ENCODE data around the gene FNBP1.
"Not testable (repeated sequence)": the region's sequence is repeated elsewhere in the genome, so short reads cannot be mapped to it uniquely, and the experiment has no call there.

FNBP1 gene

GRCh38 chr9:130043654-130044623 is 950 bp upstream of the FNBP1 start:
- DNase-seq, result no peak

GRCh38 chr9:130042406-130042884 is 544 bp downstream of the FNBP1 start:
- DNase-seq, result peak; percentile 48

GRCh38 chr9:130041648-130042405 is 1.2 kb downstream of the FNBP1 start:
- peak; percentile 48 for DNase-seq

GRCh38 chr9:130040984-130041647 is 1.9 kb downstream of the FNBP1 start:
- no peak for DNase-seq

GRCh38 chr9:130039528-130040147 is 3.4 kb downstream of the FNBP1 start:
- DNase-seq, result peak; percentile 45

- no peak for DNase-seq
These were observed 6.9 kb downstream of the FNBP1 start for GRCh38 chr9:130036099-130036498.

GRCh38 chr9:130034570-130034969 is 8.4 kb downstream of the FNBP1 start:
- DNase-seq, result no peak

- DNase-seq, result no peak
These were observed 12.3 kb downstream of the FNBP1 start for GRCh38 chr9:130030651-130031127.

- no peak for DNase-seq
These were observed 13.6 kb downstream of the FNBP1 start for GRCh38 chr9:130029223-130029973.

GRCh38 chr9:130028493-130029222 is 14.3 kb downstream of the FNBP1 start:
- DNase-seq, result no peak

GRCh38 chr9:130027533-130028365 is 15.2 kb downstream of the FNBP1 start:
- no peak for DNase-seq

GRCh38 chr9:130026583-130027340 is 16.2 kb downstream of the FNBP1 start:
- DNase-seq, result no peak

GRCh38 chr9:130024597-130024994 is 18.4 kb downstream of the FNBP1 start:
- no peak for DNase-seq

- DNase-seq, result no peak
These were observed 18.9 kb downstream of the FNBP1 start for GRCh38 chr9:130023994-130024596.

- no peak for DNase-seq
These were observed 19.7 kb downstream of the FNBP1 start for GRCh38 chr9:130023144-130023787.

GRCh38 chr9:130022566-130023143 is 20.3 kb downstream of the FNBP1 start:
- no peak for DNase-seq

- not testable (repeated sequence) for DNase-seq
These were observed 21.1 kb downstream of the FNBP1 start for GRCh38 chr9:130021842-130022241.

GRCh38 chr9:130021123-130021522 is 21.9 kb downstream of the FNBP1 start:
- no peak for DNase-seq

Data from midbrain (tissue), 1 donor.